ENCODE data around the gene JUP. TPM values are rescaled to one million over a fixed set of nuclear protein-coding genes. Genes with fewer than 3 reads are reported as not detected.

Gene JUP
- polyA plus RNA-seq, 1 donor from 2014 or later, result 46.1 TPM

DNA sequence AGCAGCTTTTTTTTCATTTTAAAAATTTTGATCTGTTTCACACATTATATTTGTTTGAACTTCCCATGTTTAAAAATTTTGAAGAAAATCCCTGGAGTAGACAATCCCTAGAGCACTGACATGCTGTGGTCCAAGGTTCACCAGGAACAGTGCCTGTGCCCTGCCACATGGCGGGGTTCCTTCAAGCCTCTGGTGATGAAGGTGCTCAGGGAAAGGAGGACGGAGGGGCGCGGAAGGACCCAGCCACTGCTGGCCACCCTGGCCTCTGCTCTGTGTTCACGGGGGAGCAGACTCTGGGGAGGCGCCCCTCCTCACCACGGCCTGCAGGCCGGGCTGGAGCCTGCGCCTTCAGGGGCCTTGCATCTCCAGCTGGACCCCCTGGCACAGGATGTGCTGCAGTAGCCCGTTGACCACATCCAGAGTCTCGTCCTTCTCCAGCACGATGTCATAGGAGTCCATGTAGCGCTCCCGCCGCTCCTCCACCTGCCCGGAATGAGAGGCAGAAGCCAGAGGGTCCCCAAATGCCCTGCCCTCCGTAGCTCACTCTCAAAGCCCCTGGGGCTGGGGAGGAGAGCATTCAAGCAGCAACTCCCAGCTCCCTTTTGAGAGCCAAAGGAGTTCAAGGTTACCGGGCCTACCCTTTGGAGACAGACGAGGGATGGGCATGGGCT is 38.8 kb upstream of the JUP start:
- no peaks in the 10 kb centered on the region for H3K9me3 ChIP-seq (ENCODE audit: low read length)
- no peaks in the 10 kb centered on the region for H3K36me3 ChIP-seq (ENCODE audit: insufficient read depth, low read length)
- TF ChIP-seq POLR2AphosphoS5 (IDR thresholded peaks at IDR 0.05) (no peak), EP300 (conservative IDR thresholded peaks at IDR 0.05; ENCODE audit: poor library complexity, severe bottlenecking) (no peak), TAF1 (IDR thresholded peaks at IDR 0.05; ENCODE audit: low read depth) (no peak), MXI1 (conservative IDR thresholded peaks at IDR 0.05; ENCODE audit: poor library complexity, severe bottlenecking) (no peak), SMC3 (conservative IDR thresholded peaks at IDR 0.05; ENCODE audit: poor library complexity) (no peak), EZH2 (IDR thresholded peaks at IDR 0.05; ENCODE audit: borderline replicate concordance, insufficient read depth, low read length, poor library complexity, severe bottlenecking) (no peak), CTCF (IDR thresholded peaks at IDR 0.05; ENCODE audit: poor library complexity, severe bottlenecking) (no peak), RAD21 (conservative IDR thresholded peaks at IDR 0.05) (no peak)
- TF ChIP-seq, protein P1, sequence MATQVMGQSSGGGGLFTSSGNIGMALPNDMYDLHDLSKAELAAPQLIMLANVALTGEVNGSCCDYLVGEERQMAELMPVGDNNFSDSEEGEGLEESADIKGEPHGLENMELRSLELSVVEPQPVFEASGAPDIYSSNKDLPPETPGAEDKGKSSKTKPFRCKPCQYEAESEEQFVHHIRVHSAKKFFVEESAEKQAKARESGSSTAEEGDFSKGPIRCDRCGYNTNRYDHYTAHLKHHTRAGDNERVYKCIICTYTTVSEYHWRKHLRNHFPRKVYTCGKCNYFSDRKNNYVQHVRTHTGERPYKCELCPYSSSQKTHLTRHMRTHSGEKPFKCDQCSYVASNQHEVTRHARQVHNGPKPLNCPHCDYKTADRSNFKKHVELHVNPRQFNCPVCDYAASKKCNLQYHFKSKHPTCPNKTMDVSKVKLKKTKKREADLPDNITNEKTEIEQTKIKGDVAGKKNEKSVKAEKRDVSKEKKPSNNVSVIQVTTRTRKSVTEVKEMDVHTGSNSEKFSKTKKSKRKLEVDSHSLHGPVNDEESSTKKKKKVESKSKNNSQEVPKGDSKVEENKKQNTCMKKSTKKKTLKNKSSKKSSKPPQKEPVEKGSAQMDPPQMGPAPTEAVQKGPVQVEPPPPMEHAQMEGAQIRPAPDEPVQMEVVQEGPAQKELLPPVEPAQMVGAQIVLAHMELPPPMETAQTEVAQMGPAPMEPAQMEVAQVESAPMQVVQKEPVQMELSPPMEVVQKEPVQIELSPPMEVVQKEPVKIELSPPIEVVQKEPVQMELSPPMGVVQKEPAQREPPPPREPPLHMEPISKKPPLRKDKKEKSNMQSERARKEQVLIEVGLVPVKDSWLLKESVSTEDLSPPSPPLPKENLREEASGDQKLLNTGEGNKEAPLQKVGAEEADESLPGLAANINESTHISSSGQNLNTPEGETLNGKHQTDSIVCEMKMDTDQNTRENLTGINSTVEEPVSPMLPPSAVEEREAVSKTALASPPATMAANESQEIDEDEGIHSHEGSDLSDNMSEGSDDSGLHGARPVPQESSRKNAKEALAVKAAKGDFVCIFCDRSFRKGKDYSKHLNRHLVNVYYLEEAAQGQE (IDR thresholded peaks at IDR 0.05; ENCODE audit: borderline replicate concordance), result no peak
- H3K9me2 ChIP-seq (ENCODE audit: insufficient read depth, low read length), result no peaks in the 10 kb centered on the region
- no peak overlapping the region for H3K4me2 ChIP-seq (ENCODE audit: low read length)
- no peaks in the 10 kb centered on the region for H4K20me1 ChIP-seq (ENCODE audit: insufficient read depth)
- H3K27me3 ChIP-seq (ENCODE audit: insufficient read depth, low read depth, low read length), result no peaks in the 10 kb centered on the region
- H2AFZ ChIP-seq (ENCODE audit: low read depth, low read length), result no peak overlapping the region
- H3K4me3 ChIP-seq (ENCODE audit: low read length), result no peak overlapping the region
- no peaks in the 10 kb centered on the region for H3F3A ChIP-seq (ENCODE audit: insufficient read depth, low read length, poor library complexity, severe bottlenecking)
- H3K9ac ChIP-seq (ENCODE audit: low read length), result no peak overlapping the region
- no peak overlapping the region for H3K27ac ChIP-seq (ENCODE audit: low read length)
- no peaks in the 10 kb centered on the region for H3K79me2 ChIP-seq (replicated peaks; ENCODE audit: insufficient read depth, low read length)

DNA sequence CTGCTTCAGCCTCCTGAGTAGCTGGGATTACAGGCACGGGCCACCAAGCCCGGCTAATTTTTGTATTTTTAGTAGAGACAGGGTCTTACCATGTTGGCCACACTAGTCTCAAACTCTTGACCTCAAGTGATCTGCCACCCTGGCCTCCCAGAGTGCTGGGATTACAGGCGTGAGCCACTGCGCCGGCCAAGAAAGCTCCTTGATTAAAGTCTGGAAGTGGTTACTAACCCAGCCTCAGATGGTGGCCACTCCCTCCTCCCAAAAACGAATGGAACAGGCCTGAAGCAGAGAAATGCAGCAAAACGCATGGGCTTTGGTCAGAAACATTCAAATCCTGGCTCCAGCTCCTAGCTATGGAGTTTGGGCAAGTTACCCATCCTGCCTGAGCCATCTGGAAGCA is 37.6 kb upstream of the JUP start:
- Histone ChIP-seq H3K36me3 (ENCODE audit: insufficient read depth, low read length) (no peaks in the 10 kb centered on the region), H3K4me3 (ENCODE audit: low read length) (no peak overlapping the region), H3K4me2 (ENCODE audit: low read length) (no peak overlapping the region), H3K27ac (ENCODE audit: low read length) (no peak overlapping the region), H3K27me3 (ENCODE audit: insufficient read depth, low read depth, low read length) (no peaks in the 10 kb centered on the region), H3K79me2 (replicated peaks; ENCODE audit: insufficient read depth, low read length) (no peaks in the 10 kb centered on the region), H3K9me2 (ENCODE audit: insufficient read depth, low read length) (no peaks in the 10 kb centered on the region), H3F3A (ENCODE audit: insufficient read depth, low read length, poor library complexity, severe bottlenecking) (no peaks in the 10 kb centered on the region), H3K9ac (ENCODE audit: low read length) (no peak overlapping the region), H4K20me1 (ENCODE audit: insufficient read depth) (no peaks in the 10 kb centered on the region), H2AFZ (ENCODE audit: low read depth, low read length) (no peak overlapping the region), H3K9me3 (ENCODE audit: low read length) (no peaks in the 10 kb centered on the region)
- no peak for TF ChIP-seq POLR2AphosphoS5 (IDR thresholded peaks at IDR 0.05)

All from neural cell (in vitro differentiated cells).